Lower leg skin (tissue), 3 donors: Measurements from ENCODE around the gene AKR1C4.

Experiments
- POLR2A ChIP-seq, 2 donors: fragments of 450-650 bp; IDR thresholded peaks; one replicate each; pipeline ENCODE4 v1.6.1; 2016 to 2017; ENCODE audit warnings: antibody characterized with exemption in 2 of 2, mild to moderate bottlenecking in 1 of 2, moderate library complexity in 1 of 2
- TF ChIP-seq, protein P1 (sequence below), 3 donors: fragments of 450-650 bp; IDR thresholded peaks; one replicate each; pipeline ENCODE4 v1.5.1; 2016; ENCODE audit warnings: antibody characterized with exemption in 3 of 3, mild to moderate bottlenecking in 3 of 3, moderate library complexity in 2 of 3

DNA sequence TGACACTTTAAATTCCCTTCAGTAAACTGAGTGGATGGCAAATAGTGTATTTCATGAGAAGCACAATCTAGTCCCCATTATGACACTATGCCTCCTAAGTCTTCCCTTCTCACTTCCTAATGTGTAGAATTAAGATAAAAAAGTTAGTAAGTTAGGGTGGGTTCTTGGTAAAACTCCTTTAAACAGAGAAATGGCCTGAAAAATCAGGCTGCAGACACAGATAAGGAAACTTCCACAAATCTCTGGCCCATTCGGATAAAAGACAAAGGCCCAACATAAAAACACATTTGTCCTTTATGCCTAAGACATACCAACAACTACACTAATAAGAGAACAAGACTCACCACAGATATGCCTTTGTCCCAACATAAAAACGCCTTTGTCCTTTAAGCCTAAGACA lies 33.1 kb upstream of the AKR1C4 start:
- TF ChIP-seq, protein P1, sequence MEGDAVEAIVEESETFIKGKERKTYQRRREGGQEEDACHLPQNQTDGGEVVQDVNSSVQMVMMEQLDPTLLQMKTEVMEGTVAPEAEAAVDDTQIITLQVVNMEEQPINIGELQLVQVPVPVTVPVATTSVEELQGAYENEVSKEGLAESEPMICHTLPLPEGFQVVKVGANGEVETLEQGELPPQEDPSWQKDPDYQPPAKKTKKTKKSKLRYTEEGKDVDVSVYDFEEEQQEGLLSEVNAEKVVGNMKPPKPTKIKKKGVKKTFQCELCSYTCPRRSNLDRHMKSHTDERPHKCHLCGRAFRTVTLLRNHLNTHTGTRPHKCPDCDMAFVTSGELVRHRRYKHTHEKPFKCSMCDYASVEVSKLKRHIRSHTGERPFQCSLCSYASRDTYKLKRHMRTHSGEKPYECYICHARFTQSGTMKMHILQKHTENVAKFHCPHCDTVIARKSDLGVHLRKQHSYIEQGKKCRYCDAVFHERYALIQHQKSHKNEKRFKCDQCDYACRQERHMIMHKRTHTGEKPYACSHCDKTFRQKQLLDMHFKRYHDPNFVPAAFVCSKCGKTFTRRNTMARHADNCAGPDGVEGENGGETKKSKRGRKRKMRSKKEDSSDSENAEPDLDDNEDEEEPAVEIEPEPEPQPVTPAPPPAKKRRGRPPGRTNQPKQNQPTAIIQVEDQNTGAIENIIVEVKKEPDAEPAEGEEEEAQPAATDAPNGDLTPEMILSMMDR (IDR thresholded peaks at IDR 0.05) = no peak
- TF ChIP-seq POLR2A (IDR thresholded peaks at IDR 0.05) = no peak
